Upper lobe of left lung (tissue), 4 donors: Measurements from ENCODE around the gene HOOK2.

Experiments used
- EP300 ChIP-seq, 4 donors: sonication (generic); formaldehyde crosslinking; IDR thresholded peaks; one replicate each; pipeline ENCODE4 v1.5.1; 2017; ENCODE audit warnings: antibody characterized with exemption in 4 of 4, control low read depth in 2 of 4
- POLR2A ChIP-seq, 4 donors: fragments of 450-650 bp; IDR thresholded peaks; one replicate each; pipeline ENCODE4 v1.5.1; 2016 to 2017; ENCODE audit warnings: antibody characterized with exemption in 4 of 4, mild to moderate bottlenecking in 2 of 4
- TF ChIP-seq, protein P1 (sequence below), 6 experiments: fragments of 450-650 bp in 4 of 6; fragments of 200-600 bp in 2 of 6; sonication (generic) in 2 of 6; IDR thresholded peaks; one replicate each; pipeline ENCODE4 v1.5.1; 2016 to 2019; ENCODE audit warnings: antibody characterized with exemption in 6 of 6

DNA sequence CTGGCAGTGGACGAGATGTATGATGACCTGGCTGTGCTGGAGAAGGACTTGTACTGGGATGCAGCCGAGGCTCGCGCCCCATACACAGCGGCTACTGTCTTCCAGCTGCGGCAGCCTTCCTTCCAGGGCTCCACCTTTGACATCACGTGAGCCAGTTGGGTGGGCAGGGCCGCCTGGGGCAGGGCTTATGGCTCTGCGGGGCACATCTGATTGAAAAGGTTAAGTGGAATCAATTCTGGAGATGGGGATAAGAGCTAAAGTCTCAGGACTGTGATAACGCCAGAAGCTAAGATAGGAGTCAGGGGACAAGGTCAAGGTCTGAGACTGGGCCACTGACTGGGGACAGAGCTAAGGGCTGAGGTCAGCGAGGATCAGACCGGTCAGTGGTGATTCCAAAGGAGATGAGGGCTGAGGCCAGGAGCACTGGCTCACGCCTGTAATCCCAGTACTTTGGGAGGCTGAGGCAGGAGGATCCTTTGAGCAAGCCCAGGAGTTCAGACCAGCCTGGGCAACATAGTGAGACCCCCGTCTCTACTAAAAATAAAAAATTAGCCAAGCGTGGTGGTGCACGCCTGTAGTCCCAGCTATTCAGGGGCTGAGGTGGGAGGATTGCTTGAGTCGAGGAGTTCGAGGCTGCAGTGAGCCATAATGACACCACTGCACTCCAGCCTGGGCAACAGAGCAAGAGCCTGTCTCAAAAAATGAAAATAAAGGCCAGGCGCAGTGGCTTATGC lies 19.0 kb downstream of the HOOK2 start:
- TF ChIP-seq, protein P1, sequence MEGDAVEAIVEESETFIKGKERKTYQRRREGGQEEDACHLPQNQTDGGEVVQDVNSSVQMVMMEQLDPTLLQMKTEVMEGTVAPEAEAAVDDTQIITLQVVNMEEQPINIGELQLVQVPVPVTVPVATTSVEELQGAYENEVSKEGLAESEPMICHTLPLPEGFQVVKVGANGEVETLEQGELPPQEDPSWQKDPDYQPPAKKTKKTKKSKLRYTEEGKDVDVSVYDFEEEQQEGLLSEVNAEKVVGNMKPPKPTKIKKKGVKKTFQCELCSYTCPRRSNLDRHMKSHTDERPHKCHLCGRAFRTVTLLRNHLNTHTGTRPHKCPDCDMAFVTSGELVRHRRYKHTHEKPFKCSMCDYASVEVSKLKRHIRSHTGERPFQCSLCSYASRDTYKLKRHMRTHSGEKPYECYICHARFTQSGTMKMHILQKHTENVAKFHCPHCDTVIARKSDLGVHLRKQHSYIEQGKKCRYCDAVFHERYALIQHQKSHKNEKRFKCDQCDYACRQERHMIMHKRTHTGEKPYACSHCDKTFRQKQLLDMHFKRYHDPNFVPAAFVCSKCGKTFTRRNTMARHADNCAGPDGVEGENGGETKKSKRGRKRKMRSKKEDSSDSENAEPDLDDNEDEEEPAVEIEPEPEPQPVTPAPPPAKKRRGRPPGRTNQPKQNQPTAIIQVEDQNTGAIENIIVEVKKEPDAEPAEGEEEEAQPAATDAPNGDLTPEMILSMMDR (IDR thresholded peaks at IDR 0.05): no peak
- TF ChIP-seq EP300 (IDR thresholded peaks at IDR 0.05) (no peak), POLR2A (IDR thresholded peaks at IDR 0.05) (no peak)
